Breast epithelium (tissue), 3 donors: ENCODE results near the gene DST.

Experiments
- POLR2AphosphoS5 ChIP-seq, 3 donors: sonication (generic); formaldehyde crosslinking; IDR thresholded peaks; one replicate each; pipeline ENCODE4 v1.6.1; 2017; ENCODE audit warnings: antibody characterized with exemption in 3 of 3
- TF ChIP-seq, protein P1 (sequence below), 3 donors: fragments of 450-650 bp; IDR thresholded peaks; one replicate each; pipeline ENCODE4 v1.5.1; 2016 to 2017; ENCODE audit warnings: antibody characterized with exemption in 3 of 3, mild to moderate bottlenecking in 3 of 3, moderate library complexity in 3 of 3

DNA sequence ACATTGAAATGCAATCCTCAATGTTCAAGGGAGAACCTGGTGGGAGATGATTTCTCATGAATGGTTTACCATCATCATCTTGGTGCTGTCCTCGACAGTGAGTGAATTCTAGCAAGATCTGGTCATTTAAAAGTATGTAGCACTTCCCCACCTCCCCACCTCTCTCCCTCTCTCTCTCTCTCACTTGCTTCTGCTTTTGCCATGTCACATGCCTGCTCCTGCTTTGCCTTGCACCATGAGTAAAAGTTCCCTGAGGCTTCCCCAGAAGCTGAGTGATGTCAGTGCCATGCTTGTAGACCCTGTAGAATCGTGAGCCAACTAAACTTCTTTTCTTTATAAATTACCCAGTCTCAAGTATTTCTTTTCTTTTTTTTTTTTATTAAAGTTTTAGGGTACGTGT, 60.5 kb downstream of the DST start:
- no peak for TF ChIP-seq POLR2AphosphoS5 (IDR thresholded peaks at IDR 0.05)
- TF ChIP-seq, protein P1, sequence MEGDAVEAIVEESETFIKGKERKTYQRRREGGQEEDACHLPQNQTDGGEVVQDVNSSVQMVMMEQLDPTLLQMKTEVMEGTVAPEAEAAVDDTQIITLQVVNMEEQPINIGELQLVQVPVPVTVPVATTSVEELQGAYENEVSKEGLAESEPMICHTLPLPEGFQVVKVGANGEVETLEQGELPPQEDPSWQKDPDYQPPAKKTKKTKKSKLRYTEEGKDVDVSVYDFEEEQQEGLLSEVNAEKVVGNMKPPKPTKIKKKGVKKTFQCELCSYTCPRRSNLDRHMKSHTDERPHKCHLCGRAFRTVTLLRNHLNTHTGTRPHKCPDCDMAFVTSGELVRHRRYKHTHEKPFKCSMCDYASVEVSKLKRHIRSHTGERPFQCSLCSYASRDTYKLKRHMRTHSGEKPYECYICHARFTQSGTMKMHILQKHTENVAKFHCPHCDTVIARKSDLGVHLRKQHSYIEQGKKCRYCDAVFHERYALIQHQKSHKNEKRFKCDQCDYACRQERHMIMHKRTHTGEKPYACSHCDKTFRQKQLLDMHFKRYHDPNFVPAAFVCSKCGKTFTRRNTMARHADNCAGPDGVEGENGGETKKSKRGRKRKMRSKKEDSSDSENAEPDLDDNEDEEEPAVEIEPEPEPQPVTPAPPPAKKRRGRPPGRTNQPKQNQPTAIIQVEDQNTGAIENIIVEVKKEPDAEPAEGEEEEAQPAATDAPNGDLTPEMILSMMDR (IDR thresholded peaks at IDR 0.05): no peak
